ENCODE measurements around the gene SUN2. TPM values are rescaled to one million over a fixed set of nuclear protein-coding genes. Genes with fewer than 3 reads are reported as not detected.
"Not testable (repeated sequence)": the region's sequence is repeated elsewhere in the genome, so short reads cannot be mapped to it uniquely, and the experiment has no call there.

SUN2 gene, protein sequence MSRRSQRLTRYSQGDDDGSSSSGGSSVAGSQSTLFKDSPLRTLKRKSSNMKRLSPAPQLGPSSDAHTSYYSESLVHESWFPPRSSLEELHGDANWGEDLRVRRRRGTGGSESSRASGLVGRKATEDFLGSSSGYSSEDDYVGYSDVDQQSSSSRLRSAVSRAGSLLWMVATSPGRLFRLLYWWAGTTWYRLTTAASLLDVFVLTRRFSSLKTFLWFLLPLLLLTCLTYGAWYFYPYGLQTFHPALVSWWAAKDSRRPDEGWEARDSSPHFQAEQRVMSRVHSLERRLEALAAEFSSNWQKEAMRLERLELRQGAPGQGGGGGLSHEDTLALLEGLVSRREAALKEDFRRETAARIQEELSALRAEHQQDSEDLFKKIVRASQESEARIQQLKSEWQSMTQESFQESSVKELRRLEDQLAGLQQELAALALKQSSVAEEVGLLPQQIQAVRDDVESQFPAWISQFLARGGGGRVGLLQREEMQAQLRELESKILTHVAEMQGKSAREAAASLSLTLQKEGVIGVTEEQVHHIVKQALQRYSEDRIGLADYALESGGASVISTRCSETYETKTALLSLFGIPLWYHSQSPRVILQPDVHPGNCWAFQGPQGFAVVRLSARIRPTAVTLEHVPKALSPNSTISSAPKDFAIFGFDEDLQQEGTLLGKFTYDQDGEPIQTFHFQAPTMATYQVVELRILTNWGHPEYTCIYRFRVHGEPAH
- total RNA-seq = 124 and 128 TPM in 2 replicates

- peaks cover 36% of the 10 kb centered on the region for H3K36me3 Mint-ChIP-seq (ENCODE audit: low read depth)
- peak within 1 kb of the TSS; percentile 95 for H3K4me3 Mint-ChIP-seq
- H3K27me3 Mint-ChIP-seq = no peaks in the 10 kb centered on the region
- DNase-seq = peak; percentile 99
- H3K9me3 Mint-ChIP-seq = no peaks in the 10 kb centered on the region
- peak within 1 kb of the TSS; percentile 100 for H3K27ac Mint-ChIP-seq
- intact Hi-C loops (cut with micrococcal nuclease) = loop anchor here (2.0 to 5.0 kb wide), 2 partner anchors 39 to 86 kb away; partner anchors contain the start of genes DNAL4 and NPTXR
- H3K4me1 Mint-ChIP-seq = peaks cover 56% of the 10 kb centered on the region
Observed at GRCh38 chr22:38755911-38756532, at the start of gene SUN2. Gene SUN2, minus strand, starts transcription at chr22:38755998. Its CDS starts 3,370 bp downstream, at chr22:38752628.

DNA sequence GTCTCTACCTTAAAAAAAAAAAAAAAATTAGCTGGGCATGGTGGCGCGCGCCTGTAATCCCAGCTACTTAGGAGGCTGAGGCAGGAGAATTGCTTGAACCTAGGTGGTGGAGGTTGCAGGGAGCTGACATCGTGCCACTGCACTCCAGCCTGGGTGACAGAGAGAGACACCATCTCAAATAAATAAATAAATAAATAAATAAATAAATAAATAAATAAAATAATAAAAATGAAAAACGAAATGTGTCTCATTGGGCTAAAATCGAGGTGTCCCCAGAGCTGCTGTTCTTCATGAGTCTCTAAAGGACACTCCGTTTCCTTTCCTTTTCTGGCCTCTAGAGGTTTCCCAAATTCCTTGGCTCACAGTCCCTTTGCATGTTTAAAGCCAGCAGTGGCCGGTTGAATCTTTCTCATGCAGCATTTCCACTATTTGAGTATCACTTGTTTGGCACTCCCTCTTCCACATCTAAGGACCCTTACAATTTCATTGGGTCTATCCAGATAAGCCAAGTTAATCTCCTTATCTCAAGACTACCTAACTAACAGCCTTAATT lies 49.3 kb upstream of the SUN2 start:
- H3K27me3 Mint-ChIP-seq = peaks cover 16% of the 10 kb centered on the region
- H3K27ac Mint-ChIP-seq; H3K9me3 Mint-ChIP-seq; H3K36me3 Mint-ChIP-seq (ENCODE audit: low read depth); H3K4me3 Mint-ChIP-seq; intact Hi-C loops (cut with micrococcal nuclease); DNase-seq; H3K4me1 Mint-ChIP-seq: not testable (repeated sequence)

DNA sequence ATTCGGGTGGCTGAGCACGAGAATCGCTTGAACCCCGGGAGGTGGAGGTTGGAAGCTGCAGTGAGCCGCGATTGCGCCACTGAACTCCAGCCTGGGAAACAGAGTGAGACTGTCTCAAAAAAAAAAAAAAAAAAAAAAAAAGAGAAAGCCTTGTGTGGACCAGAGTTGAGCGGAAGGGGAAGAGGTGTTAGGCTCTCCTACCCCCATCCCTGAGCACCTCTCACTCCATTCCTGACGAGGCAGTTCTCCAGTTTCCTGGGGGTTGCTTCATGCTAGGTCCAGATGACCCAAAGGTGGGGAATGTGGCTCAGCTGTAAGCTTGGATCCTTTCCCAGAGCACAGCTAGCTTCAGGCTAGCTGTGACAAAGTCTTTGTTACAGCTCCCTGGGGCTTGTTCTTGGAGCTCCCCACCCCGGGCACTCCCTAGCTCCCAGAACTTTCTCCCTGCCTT lies 46.9 kb upstream of the SUN2 start:
- no peak for DNase-seq
- intact Hi-C loops (cut with micrococcal nuclease) = no loop called here
- peaks cover 3% of the 10 kb centered on the region for H3K9me3 Mint-ChIP-seq
- peaks cover 21% of the 10 kb centered on the region for H3K27me3 Mint-ChIP-seq
- no peak overlapping the region for H3K27ac Mint-ChIP-seq
- peaks cover 6% of the 10 kb centered on the region for H3K4me1 Mint-ChIP-seq
- H3K4me3 Mint-ChIP-seq = no peak overlapping the region
- no peaks in the 10 kb centered on the region for H3K36me3 Mint-ChIP-seq (ENCODE audit: low read depth)

DNA sequence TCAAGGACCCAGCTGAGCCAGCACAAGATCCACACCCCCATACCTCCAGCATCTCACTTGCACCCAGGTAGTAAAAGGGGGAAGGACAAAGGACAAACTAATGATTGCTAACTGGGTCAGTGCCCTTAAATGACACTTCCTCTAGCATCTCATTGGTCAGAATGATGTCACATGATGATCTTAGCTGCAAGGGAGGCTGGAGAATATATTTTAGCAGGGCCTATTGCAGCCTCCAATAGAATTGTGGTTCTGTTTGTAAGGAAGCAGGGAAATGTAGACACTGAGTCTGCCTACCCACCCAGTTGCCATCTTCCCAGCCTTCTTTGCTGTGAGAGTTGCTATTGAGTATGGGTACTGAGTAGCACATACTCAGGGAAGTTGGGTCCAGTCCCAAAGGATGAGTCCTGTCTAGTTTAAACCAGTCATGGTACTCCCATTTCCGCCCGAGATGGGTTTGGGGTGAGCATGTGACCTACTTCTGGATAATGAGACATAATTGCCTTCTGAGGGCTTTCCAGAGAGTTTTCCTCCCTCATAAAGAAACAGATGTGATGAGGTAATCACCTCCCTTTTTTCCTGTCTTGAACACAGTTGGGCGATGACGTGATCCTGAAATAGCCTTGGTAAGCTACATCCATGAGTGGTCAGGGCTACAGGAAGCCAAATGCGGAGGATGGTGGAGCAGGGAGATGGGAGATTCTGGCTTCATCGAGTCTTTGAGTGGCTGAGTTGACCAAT lies 43.6 kb upstream of the SUN2 start:
- Mint-ChIP-seq H3K36me3 (ENCODE audit: low read depth) (no peaks in the 10 kb centered on the region), H3K4me3 (no peak overlapping the region), H3K4me1 (peaks cover 7% of the 10 kb centered on the region), H3K9me3 (no peaks in the 10 kb centered on the region), H3K27me3 (peaks cover 23% of the 10 kb centered on the region), H3K27ac (no peak overlapping the region)
- intact Hi-C loops (cut with micrococcal nuclease) = no loop called here
- no peak for DNase-seq

GRCh38 chr22:38798496-38798895 lies 42.7 kb upstream of the SUN2 start:
- H3K27ac Mint-ChIP-seq = no peak overlapping the region
- H3K27me3 Mint-ChIP-seq = peaks cover 17% of the 10 kb centered on the region
- H3K4me1 Mint-ChIP-seq = peaks cover 9% of the 10 kb centered on the region
- no peaks in the 10 kb centered on the region for H3K9me3 Mint-ChIP-seq
- no peak overlapping the region for H3K4me3 Mint-ChIP-seq
- intact Hi-C loops (cut with micrococcal nuclease) = no loop called here
- H3K36me3 Mint-ChIP-seq (ENCODE audit: low read depth) = no peaks in the 10 kb centered on the region
- no peak for DNase-seq

GRCh38 chr22:38796262-38796957 lies 40.6 kb upstream of the SUN2 start:
- intact Hi-C loops (cut with micrococcal nuclease) = no loop called here
- peaks cover 16% of the 10 kb centered on the region for H3K4me1 Mint-ChIP-seq

GRCh38 chr22:38795569-38795968 lies 39.8 kb upstream of the SUN2 start:
- H3K4me1 Mint-ChIP-seq = peaks cover 16% of the 10 kb centered on the region
- no peaks in the 10 kb centered on the region for H3K36me3 Mint-ChIP-seq (ENCODE audit: low read depth)
- H3K27ac Mint-ChIP-seq = no peak overlapping the region
- peaks cover 10% of the 10 kb centered on the region for H3K27me3 Mint-ChIP-seq
- DNase-seq = no peak
- intact Hi-C loops (cut with micrococcal nuclease) = loop anchor here (2.0 kb wide), 1 partner anchor 39 kb away; no protein-coding TSS in a partner anchor
- no peaks in the 10 kb centered on the region for H3K9me3 Mint-ChIP-seq
- H3K4me3 Mint-ChIP-seq = no peak overlapping the region

More at GRCh38 chr22:38796262-38796957, 40.6 kb upstream of the SUN2 start:
- DNase-seq = no peak
- H3K27me3 Mint-ChIP-seq = peaks cover 10% of the 10 kb centered on the region
- no peaks in the 10 kb centered on the region for H3K36me3 Mint-ChIP-seq (ENCODE audit: low read depth)
- H3K9me3 Mint-ChIP-seq = no peaks in the 10 kb centered on the region
- no peak overlapping the region for H3K27ac Mint-ChIP-seq
- no peak overlapping the region for H3K4me3 Mint-ChIP-seq

DNA sequence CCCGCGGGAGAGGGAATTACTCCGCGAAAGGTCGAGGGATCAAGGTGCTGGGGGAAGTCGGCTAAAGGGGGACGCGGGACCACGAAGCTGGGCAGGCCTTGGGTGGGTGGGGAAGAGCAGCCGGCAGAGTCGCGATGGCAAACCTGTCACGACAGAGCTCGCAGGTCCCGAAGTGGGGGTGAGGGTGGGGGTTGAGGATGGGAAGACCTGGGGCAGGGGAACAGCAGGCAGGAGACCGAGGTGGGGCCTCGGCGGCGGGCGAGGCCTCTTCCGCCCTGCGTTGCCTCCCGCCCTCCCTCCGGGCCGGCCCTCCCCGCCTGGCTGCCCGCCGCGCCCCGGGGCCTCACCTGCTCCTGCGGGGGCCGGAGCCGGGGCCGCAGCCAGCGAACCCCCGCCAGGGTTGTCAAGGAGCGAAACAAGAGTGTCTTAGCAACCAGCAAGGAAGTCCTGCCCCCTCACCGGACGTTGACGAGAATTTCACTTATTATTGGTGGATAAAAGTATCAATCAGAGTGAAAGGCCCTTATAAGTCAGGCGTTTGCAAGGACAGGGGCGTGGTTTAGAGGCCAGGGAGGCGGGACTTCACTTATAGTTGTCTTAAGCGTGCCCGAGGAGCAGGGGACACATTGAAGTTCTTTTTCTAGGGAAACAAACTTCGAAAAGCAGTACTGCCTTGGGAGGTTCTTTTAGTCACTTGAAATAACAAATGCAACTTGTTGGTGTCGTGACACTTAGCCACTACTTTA lies 38.1 kb upstream of the SUN2 start, which contains the start of gene DNAL4:
Gene DNAL4 (minus strand): TSS at position 423 of the 746 bp plus-strand sequence. CDS start 11,412 bp downstream, outside the sequence.
- H3K9me3 Mint-ChIP-seq = no peaks in the 10 kb centered on the region
- peaks cover 16% of the 10 kb centered on the region for H3K4me1 Mint-ChIP-seq

GRCh38 chr22:38793317-38793716 lies 37.5 kb upstream of the SUN2 start:
- Mint-ChIP-seq H3K4me1 (peaks cover 13% of the 10 kb centered on the region), H3K36me3 (ENCODE audit: low read depth) (no peaks in the 10 kb centered on the region), H3K27me3 (peaks cover 7% of the 10 kb centered on the region), H3K27ac (peak overlapping the region; percentile 80), H3K4me3 (peak overlapping the region; percentile 87), H3K9me3 (no peaks in the 10 kb centered on the region)
- no peak for DNase-seq
- intact Hi-C loops (cut with micrococcal nuclease) = no loop called here

More for the DNA sequence above, 38.1 kb upstream of the SUN2 start, which contains the start of gene DNAL4:
- H3K27me3 Mint-ChIP-seq = peaks cover 10% of the 10 kb centered on the region
- peak; percentile 98 for DNase-seq
- intact Hi-C loops (cut with micrococcal nuclease) = loop anchor here (2.0 kb wide), 1 partner anchor 37 kb away; no protein-coding TSS in a partner anchor
- peak within 1 kb of the TSS; percentile 80 for H3K27ac Mint-ChIP-seq
- no peaks in the 10 kb centered on the region for H3K36me3 Mint-ChIP-seq (ENCODE audit: low read depth)
- peak within 1 kb of the TSS; percentile 87 for H3K4me3 Mint-ChIP-seq

- Mint-ChIP-seq H3K9me3 (no peaks in the 10 kb centered on the region), H3K27ac (peak overlapping the region; percentile 80), H3K36me3 (ENCODE audit: low read depth) (no peaks in the 10 kb centered on the region), H3K4me1 (peaks cover 10% of the 10 kb centered on the region), H3K4me3 (peak overlapping the region; percentile 87), H3K27me3 (peaks cover 4% of the 10 kb centered on the region)
- DNase-seq = no peak
- intact Hi-C loops (cut with micrococcal nuclease) = no loop called here
Observed at GRCh38 chr22:38792833-38793232, 37.0 kb upstream of the SUN2 start.

DNA sequence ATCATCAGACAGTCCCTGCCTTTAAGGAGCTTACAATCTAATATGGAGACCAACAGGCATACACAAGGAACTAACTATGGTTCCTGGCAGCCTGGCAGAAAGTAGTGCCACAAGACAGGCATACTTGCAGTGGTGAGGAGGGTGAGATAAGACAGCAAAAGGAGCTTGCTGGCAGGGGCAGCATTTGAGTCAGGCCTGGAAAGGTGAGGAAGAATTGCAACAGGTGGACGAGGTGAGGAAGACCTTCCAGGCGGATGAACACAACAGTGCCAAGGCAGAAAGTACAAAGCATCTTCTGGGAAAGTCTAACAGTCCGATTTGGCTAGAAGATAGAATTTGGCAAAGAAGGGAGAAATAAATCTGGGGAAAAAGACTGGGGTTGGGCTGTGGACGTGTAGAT lies 33.8 kb upstream of the SUN2 start:
- Mint-ChIP-seq H3K4me3 (no peak overlapping the region), H3K27me3 (no peaks in the 10 kb centered on the region), H3K36me3 (ENCODE audit: low read depth) (no peaks in the 10 kb centered on the region), H3K9me3 (no peaks in the 10 kb centered on the region), H3K27ac (no peak overlapping the region), H3K4me1 (peaks cover 10% of the 10 kb centered on the region)
- DNase-seq = no peak
- intact Hi-C loops (cut with micrococcal nuclease) = no loop called here

DNA sequence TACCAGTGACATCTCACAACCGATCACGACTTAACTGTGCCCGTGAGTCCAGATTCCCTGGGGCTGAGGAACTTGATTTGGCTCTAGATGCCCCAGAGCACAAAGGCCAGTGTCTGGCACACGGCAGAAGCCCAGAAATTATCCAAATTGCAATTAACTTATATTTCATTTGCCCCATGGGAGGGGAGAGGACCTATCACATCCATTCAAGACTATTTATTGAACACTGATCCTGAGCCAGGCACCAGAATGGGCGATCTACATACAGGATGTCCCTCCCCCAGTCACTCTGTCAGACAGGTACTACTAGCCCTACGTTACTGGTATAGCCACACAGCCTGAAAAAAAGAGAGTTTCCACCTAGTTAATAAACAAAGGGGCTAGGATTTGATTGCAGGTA lies 33.0 kb upstream of the SUN2 start:
- intact Hi-C loops (cut with micrococcal nuclease) = no loop called here
- no peaks in the 10 kb centered on the region for H3K27me3 Mint-ChIP-seq
- H3K4me1 Mint-ChIP-seq = peaks cover 6% of the 10 kb centered on the region
- no peaks in the 10 kb centered on the region for H3K9me3 Mint-ChIP-seq
- DNase-seq = no peak
- no peaks in the 10 kb centered on the region for H3K36me3 Mint-ChIP-seq (ENCODE audit: low read depth)
- no peak overlapping the region for H3K4me3 Mint-ChIP-seq
- H3K27ac Mint-ChIP-seq = no peak overlapping the region

Data from activated CD4-positive, alpha-beta T cell treated with anti-CD3 and anti-CD28 coated beads, Interleukin-2, amount 10 ng/mL, durations not matched to agents 24 days and 14 days (primary cell).